Measurements from ENCODE around the gene C11orf98. TPM values are rescaled to one million over a fixed set of nuclear protein-coding genes. Genes with fewer than 3 reads are reported as not detected.

The C11orf98 gene
- total RNA-seq (10 to 100 TPM; 25.8 to 41.5 (median 30.0) TPM), polyA plus RNA-seq (100 to 1,000 TPM in 1 of 2 donors, 10 to 100 TPM in 1; 75.9 to 210 TPM)
- long read RNA-seq, donor 1, transcript C11orf98-201 (4 exons, 654 nt) = major isoform, 20 of 20 reads
- long read RNA-seq, donor 1, partial matches to known transcripts = 0 of 20 reads
- long read RNA-seq, donor 1, other reads (novel, unspliced or antisense) = 0 of 20 reads
- long read RNA-seq, donor 2, transcript C11orf98-201 (4 exons, 654 nt) = major isoform, 22 of 25 reads
- long read RNA-seq, donor 2, partial matches to known transcripts = 1 of 25 reads
- long read RNA-seq, donor 2, other reads (novel, unspliced or antisense) = 1 of 25 reads
- long read RNA-seq, donor 3, transcript C11orf98-201 (4 exons, 654 nt) = major isoform, 5 of 5 reads
- long read RNA-seq, donor 3, partial matches to known transcripts = 0 of 5 reads
- long read RNA-seq, donor 3, other reads (novel, unspliced or antisense) = 0 of 5 reads

DNA sequence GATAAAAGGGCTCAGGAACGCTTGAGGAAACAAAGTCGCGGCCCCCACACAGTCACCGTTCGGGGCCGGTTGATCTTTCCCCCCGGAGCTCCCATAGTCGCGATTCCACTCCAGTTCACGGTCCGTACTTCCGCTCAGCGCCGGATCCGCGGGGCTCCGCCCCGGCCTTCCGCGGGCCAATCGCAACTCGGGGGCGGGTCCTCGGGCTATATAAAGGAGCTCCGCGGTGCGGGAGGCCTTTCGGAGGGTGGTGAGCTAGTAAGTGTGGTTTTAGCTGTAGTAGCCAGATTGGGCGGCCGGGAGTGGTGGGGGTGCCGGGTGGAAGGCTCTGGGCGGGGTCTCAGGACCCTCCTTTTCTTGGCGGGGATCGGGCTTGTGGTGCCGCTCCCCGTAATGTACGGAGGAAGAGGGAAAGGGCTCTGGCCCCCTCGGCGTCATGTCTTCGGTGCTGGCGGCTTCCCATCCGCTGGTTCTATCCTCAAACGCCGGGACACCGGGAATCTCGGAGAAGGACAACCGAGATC lies at the start of gene C11orf98, which contains the start of gene CSKMT:
Gene C11orf98 (minus strand): TSS at position 136 of the 524 bp plus-strand sequence. CDS start 41 bp downstream, at position 95.
Gene CSKMT (plus strand): TSS at position 238 of the 524 bp plus-strand sequence. CDS start 568 bp downstream, outside the sequence.
- Histone ChIP-seq H3K27ac (peak within 1 kb of the TSS; percentile 80 to 94 (median 91)), H3K4me3 (peak within 1 kb of the TSS; percentile 59 to 95 (median 80)), H3K4me1 (peaks cover 16 to 49% (median 37%) of the 10 kb centered on the region in 9 donors), H3K9me3 (no peaks in the 10 kb centered on the region), H3K36me3 (peaks cover 0 to 45% (median 10%) of the 10 kb centered on the region in 9 donors), H3K27me3 (no peaks in the 10 kb centered on the region)
- intact Hi-C loops (cut with DNase I) = loop anchor here in 2 of 10 donors (5.0 kb wide), 3 partner anchors 42 to 68 kb away; partner anchors contain the start of genes BSCL2 (in 1 of the 2), GNG3 (in 1 of the 2) and MTA2 (in 1 of the 2)
- 0% methylated on average over 46 to 47 of the region's 47 CpGs for WGBS, 2 donors
- peak; percentile 94 to 95 for DNase-seq
- TF ChIP-seq, protein P1, sequence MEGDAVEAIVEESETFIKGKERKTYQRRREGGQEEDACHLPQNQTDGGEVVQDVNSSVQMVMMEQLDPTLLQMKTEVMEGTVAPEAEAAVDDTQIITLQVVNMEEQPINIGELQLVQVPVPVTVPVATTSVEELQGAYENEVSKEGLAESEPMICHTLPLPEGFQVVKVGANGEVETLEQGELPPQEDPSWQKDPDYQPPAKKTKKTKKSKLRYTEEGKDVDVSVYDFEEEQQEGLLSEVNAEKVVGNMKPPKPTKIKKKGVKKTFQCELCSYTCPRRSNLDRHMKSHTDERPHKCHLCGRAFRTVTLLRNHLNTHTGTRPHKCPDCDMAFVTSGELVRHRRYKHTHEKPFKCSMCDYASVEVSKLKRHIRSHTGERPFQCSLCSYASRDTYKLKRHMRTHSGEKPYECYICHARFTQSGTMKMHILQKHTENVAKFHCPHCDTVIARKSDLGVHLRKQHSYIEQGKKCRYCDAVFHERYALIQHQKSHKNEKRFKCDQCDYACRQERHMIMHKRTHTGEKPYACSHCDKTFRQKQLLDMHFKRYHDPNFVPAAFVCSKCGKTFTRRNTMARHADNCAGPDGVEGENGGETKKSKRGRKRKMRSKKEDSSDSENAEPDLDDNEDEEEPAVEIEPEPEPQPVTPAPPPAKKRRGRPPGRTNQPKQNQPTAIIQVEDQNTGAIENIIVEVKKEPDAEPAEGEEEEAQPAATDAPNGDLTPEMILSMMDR (IDR thresholded peaks at IDR 0.05) = no peak
- peak; percentile 96 to 99 (median 98) for ATAC-seq

DNA sequence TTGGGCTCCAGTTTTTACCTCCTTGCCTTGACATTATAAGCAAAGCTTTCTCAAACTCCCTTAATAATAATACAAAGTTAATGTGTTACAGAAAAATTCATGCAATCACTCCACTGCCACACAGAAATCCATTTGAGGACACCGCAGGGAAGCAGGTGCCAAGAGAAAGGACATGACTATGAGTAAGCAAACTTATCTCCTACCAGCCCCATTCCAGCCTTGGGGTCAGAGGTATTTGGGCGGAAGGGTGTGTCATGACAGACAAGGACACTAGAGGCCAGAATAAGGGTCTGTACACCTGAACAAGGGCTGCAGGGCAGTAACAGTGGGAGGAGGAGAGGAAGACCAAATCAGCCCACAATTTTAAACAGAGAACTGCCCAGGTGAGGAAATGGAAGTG lies 48.3 kb upstream of the C11orf98 start:
- intact Hi-C loops (cut with DNase I) = no loop called here
- ATAC-seq (peak in 2 of 8 donors; percentile 27 to 30), DNase-seq (no peak)
- H3K36me3 ChIP-seq = peaks cover 0 to 83% (median 40%) of the 10 kb centered on the region in 9 donors
- H3K4me3 ChIP-seq = no peak overlapping the region
- peaks cover 13 to 54% (median 32%) of the 10 kb centered on the region in 9 donors for H3K4me1 ChIP-seq
- no peaks in the 10 kb centered on the region for H3K9me3 ChIP-seq
- TF ChIP-seq, protein P1 (IDR thresholded peaks at IDR 0.05) = no peak
- H3K27me3 ChIP-seq = no peaks in the 10 kb centered on the region
- WGBS, 2 donors = 55 to 65% methylated on average over 2 of the region's 2 CpGs
- H3K27ac ChIP-seq = peak overlapping the region in 9 of 10 donors; percentile 19 to 78 (median 64)

DNA sequence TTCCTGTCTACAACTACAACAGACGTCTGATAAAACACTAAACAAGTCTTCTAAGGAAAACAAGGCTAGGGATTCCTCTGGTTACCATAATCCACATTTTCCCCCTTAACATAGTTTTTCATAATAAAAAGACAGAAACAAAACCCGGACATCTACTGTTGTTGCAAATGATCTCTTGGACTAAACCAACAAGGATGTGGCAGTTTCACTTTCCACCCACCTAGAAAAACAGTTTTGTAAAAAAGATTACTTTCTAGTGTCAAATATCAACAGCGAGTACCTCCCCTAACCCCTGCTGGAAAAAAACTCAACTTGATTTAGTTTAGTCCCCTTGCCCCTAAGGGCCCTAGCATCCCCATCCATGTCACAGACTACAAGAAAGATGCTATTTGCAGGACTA lies 47.9 kb upstream of the C11orf98 start:
- H3K4me1 ChIP-seq = peaks cover 15 to 57% (median 33%) of the 10 kb centered on the region in 9 donors
- H3K27ac ChIP-seq = peak overlapping the region in 9 of 10 donors; percentile 19 to 78 (median 64)
- H3K4me3 ChIP-seq = no peak overlapping the region
- 69 to 81% methylated on average over 3 of the region's 3 CpGs for WGBS, 2 donors
- ATAC-seq (no peak), DNase-seq (no peak)
- H3K36me3 ChIP-seq = peaks cover 0 to 79% (median 35%) of the 10 kb centered on the region in 9 donors
- no peaks in the 10 kb centered on the region for H3K9me3 ChIP-seq
- TF ChIP-seq, protein P1 (IDR thresholded peaks at IDR 0.05) = no peak
- H3K27me3 ChIP-seq = no peaks in the 10 kb centered on the region
- intact Hi-C loops (cut with DNase I) = no loop called here

DNA sequence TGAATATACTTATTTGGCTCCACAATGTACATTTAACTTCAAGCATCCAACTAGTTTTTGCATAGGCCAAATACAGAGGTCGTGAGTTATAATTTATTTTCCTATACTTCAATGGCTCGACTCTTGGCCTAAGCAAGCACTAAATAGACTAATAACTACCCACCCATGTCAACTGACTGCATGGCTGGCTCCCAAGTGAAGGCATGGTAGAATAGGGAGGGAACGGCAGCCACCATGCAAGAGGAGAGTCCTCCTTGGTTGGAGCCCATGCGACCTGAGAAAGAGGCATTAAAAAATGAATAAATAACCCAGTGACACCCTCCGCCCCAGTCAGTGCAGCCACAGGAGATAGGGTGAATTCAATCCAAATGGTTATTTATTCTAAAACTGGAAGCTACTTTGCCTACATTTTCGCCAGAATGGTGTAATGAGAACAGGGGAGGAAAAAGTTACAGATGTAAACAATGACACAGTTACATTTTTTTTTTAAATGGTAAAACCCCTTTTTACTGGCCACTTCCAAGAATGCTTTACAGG lies 47.3 kb upstream of the C11orf98 start:
- Histone ChIP-seq H3K27me3 (no peaks in the 10 kb centered on the region), H3K36me3 (peaks cover 0 to 73% (median 30%) of the 10 kb centered on the region in 9 donors), H3K27ac (peak overlapping the region in 8 of 10 donors; percentile 50 to 78 (median 64)), H3K4me3 (no peak overlapping the region), H3K4me1 (peaks cover 15 to 55% (median 33%) of the 10 kb centered on the region in 9 donors), H3K9me3 (no peaks in the 10 kb centered on the region)
- ATAC-seq (no peak), DNase-seq (no peak)
- 84 to 88% methylated on average over 6 of the region's 6 CpGs for WGBS, 2 donors
- TF ChIP-seq, protein P1 (IDR thresholded peaks at IDR 0.05) = no peak
- intact Hi-C loops (cut with DNase I) = no loop called here
